H1 (cell line): ENCODE data around the gene COL1A1. TPM values are rescaled to one million over a fixed set of nuclear protein-coding genes. Genes with fewer than 3 reads are reported as not detected.

ENCODE experiments used
- CTCF ChIA-PET: fragments of 300-600 bp; sonication (Branson Sonifier 250); formaldehyde crosslinking; loops from one replicate; lab custom pipeline; 2021; ENCODE audit not compliant: partially characterized antibody; lab: Charles Lee
- POLR2A ChIA-PET: fragments of 300-600 bp; sonication (Branson Sonifier 250); formaldehyde crosslinking; loops from one replicate; lab custom pipeline; 2021; ENCODE audit warnings: inconsistent platforms; ENCODE audit not compliant: partially characterized antibody; lab: Charles Lee
- DNase-seq, 2 experiments: peaks; one replicate each; pipeline versions ENCODE4 v3.0.0 to v3.0.0-alpha.2; 2010 to 2022; ENCODE audit warnings: low spot score in 2 of 2, low read depth in 1 of 2, mixed read lengths in 1 of 2
- FAIRE-seq: peaks from 2 replicates; lab custom pipeline; 2011; peaks lifted over from hg19 to GRCh38; lab: Jason Lieb, UNC
- H2AFZ ChIP-seq: 2 replicates; pipeline ENCODE4 v1.8.1; 2012; ENCODE audit warnings: low read length, inconsistent platforms
- H2AK5ac ChIP-seq: 2 replicates; pipeline ENCODE4 v1.6.1; 2013; ENCODE audit warnings: low read depth, low read length
- H2BK120ac ChIP-seq: replicated peaks from 2 replicates; pipeline ENCODE3; 2013; ENCODE audit warnings: low read depth, low read length, inconsistent platforms
- H2BK12ac ChIP-seq: 2 replicates; pipeline ENCODE4 v1.6.1; 2013; ENCODE audit warnings: low read depth, low read length
- H2BK15ac ChIP-seq: 2 replicates; pipeline ENCODE4 v1.6.1; 2013; ENCODE audit warnings: low read length
- H2BK20ac ChIP-seq: 2 replicates; pipeline ENCODE4 v1.6.1; 2013; ENCODE audit warnings: low read length
- H2BK5ac ChIP-seq: 2 replicates; pipeline ENCODE4 v1.6.1; 2013; ENCODE audit warnings: low read depth, low read length
- H3K14ac ChIP-seq: 2 replicates; pipeline ENCODE4 v1.6.1; 2013; ENCODE audit warnings: inconsistent platforms; ENCODE audit not compliant: insufficient read length
- H3K18ac ChIP-seq: 2 replicates; pipeline ENCODE4 v1.6.1; 2013; ENCODE audit warnings: low read length; ENCODE audit errors: extremely low read depth
- H3K23ac ChIP-seq: 2 replicates; pipeline ENCODE4 v1.6.1; 2013; ENCODE audit warnings: inconsistent platforms; ENCODE audit not compliant: insufficient read length
- H3K23me2 ChIP-seq: 2 replicates; pipeline ENCODE4 v1.6.1; 2013; ENCODE audit warnings: low read depth, low read length
- H3K27ac ChIP-seq: 2 replicates; pipeline ENCODE4 v1.6.1; 2011; ENCODE audit warnings: low read depth, low read length, inconsistent platforms
- H3K27me3 ChIP-seq, 4 experiments: replicated peaks in 1 of 4; 1 replicate in 1 of 4; 2 replicates in 3 of 4; pipeline versions ENCODE4 v1.6.1 to v1.8.1; 2011 to 2013; ENCODE audit warnings: low read length in 3 of 4, mild to moderate bottlenecking in 3 of 4, inconsistent platforms in 2 of 4, mixed read lengths in 2 of 4, moderate library complexity in 1 of 4; ENCODE audit not compliant: control insufficient read depth in 3 of 4, insufficient read depth in 3 of 4; ENCODE audit errors: extremely low read depth in 1 of 4
- H3K36me3 ChIP-seq, 4 experiments: 2 replicates each; pipeline versions ENCODE4 v1.6.1 to v1.8.1; 2011 to 2013; ENCODE audit warnings: mild to moderate bottlenecking in 4 of 4, low read length in 3 of 4, moderate library complexity in 2 of 4, control low read depth in 1 of 4, inconsistent platforms in 1 of 4; ENCODE audit not compliant: insufficient read depth in 4 of 4, control insufficient read depth in 2 of 4
- H3K4ac ChIP-seq: replicated peaks from 2 replicates; pipeline ENCODE3; 2013; ENCODE audit warnings: low read length, low read depth, mixed read lengths, inconsistent platforms; ENCODE audit not compliant: insufficient read length
- H3K4me1 ChIP-seq, 4 experiments: replicated peaks in 1 of 4; 1 replicate in 1 of 4; 2 replicates in 3 of 4; pipeline versions ENCODE4 v1.6.1 to v1.8.1; 2011 to 2013; ENCODE audit warnings: low read length in 3 of 4, inconsistent platforms in 2 of 4, mixed read lengths in 1 of 4; ENCODE audit not compliant: insufficient read depth in 4 of 4, control insufficient read depth in 3 of 4
- H3K4me2 ChIP-seq, 2 experiments: 2 replicates each; pipeline versions ENCODE4 v1.6.1 to v1.8.1; 2011 to 2013; ENCODE audit warnings: low read depth in 2 of 2, low read length in 2 of 2, control low read depth in 1 of 2, inconsistent platforms in 1 of 2, mild to moderate bottlenecking in 1 of 2; ENCODE audit not compliant: insufficient read depth in 1 of 2
- H3K4me3 ChIP-seq, 4 experiments: fragments of 200-600, 300-600 bp in 1 of 4; sonication (generic), shearing (Covaris generic), sonication (Bioruptor Twin) in 1 of 4; 2 replicates each; pipeline versions ENCODE4 v1.5.1 to v1.8.1; 2011 to 2016; ENCODE audit warnings: low read length in 4 of 4, low read depth in 3 of 4, control low read depth in 2 of 4, inconsistent platforms in 2 of 4, mild to moderate bottlenecking in 2 of 4, mixed read lengths in 1 of 4, moderate library complexity in 1 of 4; ENCODE audit not compliant: insufficient read depth in 2 of 4; ENCODE audit errors: extremely low read depth in 1 of 4
- H3K56ac ChIP-seq: replicated peaks from 2 replicates; pipeline ENCODE3; 2013; ENCODE audit warnings: low read depth, mild to moderate bottlenecking, mixed read lengths, low read length, inconsistent platforms; ENCODE audit not compliant: insufficient read length
- H3K79me1 ChIP-seq: 2 replicates; pipeline ENCODE4 v1.6.1; 2013; ENCODE audit warnings: low read depth, low read length, control low read depth
- H3K79me2 ChIP-seq, 2 experiments: 2 replicates each; pipeline versions ENCODE4 v1.6.1 to v1.8.1; 2012 to 2013; ENCODE audit warnings: low read length in 2 of 2, mild to moderate bottlenecking in 2 of 2, inconsistent platforms in 1 of 2; ENCODE audit not compliant: insufficient read depth in 2 of 2, control insufficient read depth in 1 of 2
- H3K9ac ChIP-seq, 4 experiments: replicated peaks in 1 of 4; 1 replicate in 1 of 4; 2 replicates in 3 of 4; pipeline versions ENCODE4 v1.6.1 to v1.8.1; 2011 to 2013; ENCODE audit warnings: low read depth in 3 of 4, low read length in 3 of 4, control low read depth in 2 of 4, mild to moderate bottlenecking in 2 of 4, moderate library complexity in 2 of 4, inconsistent platforms in 1 of 4; ENCODE audit errors: extremely low read depth in 1 of 4
- H3K9me3 ChIP-seq, 2 experiments: 2 replicates each; pipeline versions ENCODE4 v1.6.1 to v1.8.1; 2012 to 2013; ENCODE audit warnings: mild to moderate bottlenecking in 2 of 2, moderate library complexity in 2 of 2, control low read depth in 1 of 2, inconsistent platforms in 1 of 2, low read depth in 1 of 2, low read length in 1 of 2, mixed read lengths in 1 of 2; ENCODE audit not compliant: insufficient read depth in 2 of 2
- H4K20me1 ChIP-seq, 2 experiments: replicated peaks in 1 of 2; 2 replicates each; pipeline versions ENCODE3 to v1.8.1; 2011 to 2013; ENCODE audit warnings: inconsistent platforms in 2 of 2, low read length in 2 of 2, mild to moderate bottlenecking in 1 of 2; ENCODE audit not compliant: insufficient read depth in 2 of 2, control insufficient read depth in 1 of 2
- H4K5ac ChIP-seq: 2 replicates; pipeline ENCODE4 v1.6.1; 2013; ENCODE audit warnings: low read length, low read depth, mixed read lengths, inconsistent platforms; ENCODE audit not compliant: insufficient read length
- H4K8ac ChIP-seq: 2 replicates; pipeline ENCODE4 v1.8.0; 2013; ENCODE audit warnings: mild to moderate bottlenecking, moderate library complexity, low read length, inconsistent platforms; ENCODE audit not compliant: insufficient read depth; ENCODE audit errors: extremely low read depth
- H4K91ac ChIP-seq: replicated peaks from 2 replicates; pipeline ENCODE3; 2013; ENCODE audit warnings: low read length, mixed read lengths, inconsistent platforms; ENCODE audit not compliant: insufficient read length
- BCL11A ChIP-seq, 2 experiments: IDR thresholded peaks; one replicate each; pipeline ENCODE4 v1.6.1; 2011; ENCODE audit warnings: low read depth in 2 of 2, low read length in 2 of 2, mild to moderate bottlenecking in 2 of 2
- BRCA1 ChIP-seq: IDR thresholded peaks from 2 replicates; pipeline ENCODE4 v1.6.1; 2012; ENCODE audit warnings: low read depth, low read length, improper control_type of control experiment
- CBX8 ChIP-seq: fragments of 300-800, 300-1000 bp; sonication (generic); IDR thresholded peaks from 2 replicates; pipeline ENCODE4 v1.7.1; 2016; ENCODE audit warnings: low read depth, low read length, borderline replicate concordance
- CEBPB ChIP-seq: IDR thresholded peaks from 2 replicates; pipeline ENCODE4 v1.6.1; 2012; ENCODE audit warnings: low read depth, low read length
- CREB1 ChIP-seq: IDR thresholded peaks from 2 replicates; pipeline ENCODE4 v1.6.1; 2012; ENCODE audit warnings: inconsistent platforms
- PHF8 ChIP-seq: fragments of 200-600 bp; sonication (generic); conservative IDR thresholded peaks from 2 replicates; pipeline ENCODE4 v1.7.1; 2012; ENCODE audit warnings: low read depth, mild to moderate bottlenecking, inconsistent platforms, low read length, moderate library complexity
- POLR2A ChIP-seq, 2 experiments: IDR thresholded peaks; 1 replicate in 1 of 2; 2 replicates in 1 of 2; pipeline ENCODE4 v1.6.1; 2011; ENCODE audit warnings: low read depth in 2 of 2, low read length in 2 of 2, mild to moderate bottlenecking in 2 of 2; ENCODE audit errors: control extremely low read depth in 1 of 2
- SIX5 ChIP-seq: IDR thresholded peaks from 2 replicates; pipeline ENCODE4 v1.6.1; 2011; ENCODE audit warnings: mild to moderate bottlenecking, low read depth, low read length
- SP1 ChIP-seq: IDR thresholded peaks from 2 replicates; pipeline ENCODE4 v1.6.1; 2011; ENCODE audit warnings: low read depth, low read length
- SUZ12 ChIP-seq: fragments of 200-600 bp; sonication (generic); IDR thresholded peaks from 2 replicates; pipeline ENCODE4 v1.6.1; 2012; ENCODE audit warnings: mild to moderate bottlenecking, inconsistent platforms, low read length, moderate library complexity, mixed read lengths
- WGBS, 2 experiments: shearing (Covaris generic) in 1 of 2; methylation state at CpG; one replicate each; pipeline versions ENCODE4 v1.1.6 to v1.1.7; 2013 to 2015; ENCODE audit warnings: low lambda C conversion rate in 2 of 2, mixed read lengths in 2 of 2, inconsistent platforms in 1 of 2, low coverage in 1 of 2, missing lambda C conversion rate in 1 of 2; ENCODE audit not compliant: insufficient replicate concordance in 2 of 2, insufficient coverage in 1 of 2, insufficient read length in 1 of 2; ENCODE audit errors: extremely low coverage in 1 of 2, missing lambda C conversion rate in 1 of 2; 5-methylcytosine and 5-hydroxymethylcytosine counted together
- polyA plus RNA-seq, 7 experiments: library from polyadenylated mRNA; depleted of rRNA in 3 of 7; stranded (reverse) in 5 of 7; unstranded in 2 of 7; fragments of >200 nt in 5 of 7; fragments of 200-250 nt in 2 of 7; gene quantifications; 1 replicate in 5 of 7; 2 replicates in 1 of 7; 4 replicates in 1 of 7; pipeline versions ENCODE4 v1.2.1 to v1.2.3, GENCODE V29; 2011 to 2013; ENCODE audit warnings: missing spikeins in 2 of 7, mixed read lengths in 2 of 7
- total RNA-seq: library from RNA; stranded (reverse); fragmentation: NEBNext Ultra II Directional; extraction: Animal tissue kit (Norgen Biotek cat#: 25700); gene quantifications from 2 replicates; pipeline ENCODE4 v1.2.1, GENCODE V29; 2021

COL1A1 gene
- total and polyA plus RNA-seq, 2 of the 8 experiments (the other 6 are each of a cell fraction or from before 2014, with no cell fraction given) = 14.1 to 80.4 TPM

DNA sequence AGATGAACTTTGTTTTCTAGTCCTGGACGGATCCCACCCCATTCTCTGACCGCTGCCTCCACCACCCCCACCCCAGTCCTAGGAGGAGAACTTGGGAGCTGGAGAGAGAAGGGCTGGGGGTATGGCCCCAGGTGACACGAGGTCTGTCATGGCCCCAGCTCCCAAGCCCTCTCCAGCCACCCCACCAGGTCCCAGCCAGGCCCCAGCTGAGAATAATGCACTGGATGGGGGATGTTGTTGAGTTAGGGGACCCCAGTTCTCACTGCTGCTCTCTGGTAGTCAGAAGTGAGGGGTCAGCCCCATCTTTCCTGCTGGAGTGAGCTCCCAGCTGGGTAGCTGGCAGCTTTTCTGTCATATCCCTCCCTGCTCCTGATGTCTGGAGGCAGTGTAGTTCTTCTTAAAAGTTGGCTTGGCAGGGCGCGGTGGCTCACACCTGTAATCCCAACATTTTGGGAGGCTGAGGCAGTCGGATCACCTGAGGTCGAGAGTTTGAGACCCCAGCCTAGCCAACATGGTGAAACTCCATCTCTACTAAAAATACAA is 4.6 kb upstream of the COL1A1 start:
- H2BK20ac ChIP-seq = no peak overlapping the region
- no peak overlapping the region for H3K23ac ChIP-seq
- H2BK12ac ChIP-seq = 0 out of 2 replicates have a peak overlapping the region, but pooled peaks have one; percentile 14
- no peak overlapping the region for H3K9ac ChIP-seq
- H3K4me2 ChIP-seq = no peak overlapping the region
- H4K91ac ChIP-seq = peak overlapping the region; percentile 38
- FAIRE-seq (no peak), DNase-seq (peak in 1 of 2 experiments; percentile 37)
- H3K36me3 ChIP-seq = no peaks in the 10 kb centered on the region
- peaks cover 4% of the 10 kb centered on the region; the same call in 1 of the 2 replicates for H3K23me2 ChIP-seq
- H3K14ac ChIP-seq = no peak overlapping the region
- no peaks in the 10 kb centered on the region for H3K79me2 ChIP-seq
- no peak overlapping the region for H3K56ac ChIP-seq
- H2BK15ac ChIP-seq = 0 out of 2 replicates have a peak overlapping the region, but pooled peaks have one; percentile 31
- H3K4me3 ChIP-seq = no peak overlapping the region
- ChIA-PET CTCF (interaction anchor here (1.0 to 24.4 kb wide), 5 partner anchors 9 to 112 kb away, joined by 3 to 1349 read pairs (median 145); partner anchors contain the start of gene TMEM92), POLR2A (interaction anchor here (0.7 to 1.7 kb wide), 3 partner anchors 14 to 67 kb away, joined by 3 to 5 read pairs (median 4); partner anchors contain the start of gene SGCA)
- H4K20me1 ChIP-seq = no peaks in the 10 kb centered on the region
- peak overlapping the region; percentile 19; the same call in 1 of the 2 replicates for H3K18ac ChIP-seq
- H2AFZ ChIP-seq = no peak overlapping the region
- H2AK5ac ChIP-seq = no peak overlapping the region
- 89% methylated on average over 6 of the region's 7 CpGs; no CpG with 5 or more reads in 1 of the 2 experiments for WGBS, 2 experiments
- peaks cover 0 to 26% (median 12%) of the 10 kb centered on the region in 4 experiments; a peak in 5 of 7 replicates for H3K27me3 ChIP-seq
- no peak overlapping the region for H4K8ac ChIP-seq
- no peak overlapping the region for H3K27ac ChIP-seq
- TF ChIP-seq BRCA1 (no peak), POLR2A (IDR thresholded peaks at IDR 0.05; ENCODE audit: control extremely low read depth in 1 of 2, low read depth in 2 of 2, low read length in 2 of 2) (no peak), CBX8 (no peak), BCL11A (IDR thresholded peaks at IDR 0.05; ENCODE audit: low read depth in 2 of 2, low read length in 2 of 2) (no peak), SP1 (no peak), CEBPB (no peak), PHF8 (no peak), SIX5 (no peak), SUZ12 (no peak), CREB1 (no peak)
- H2BK120ac ChIP-seq = no peak overlapping the region
- no peak overlapping the region for H3K4ac ChIP-seq
- no peaks in the 10 kb centered on the region for H3K9me3 ChIP-seq
- H4K5ac ChIP-seq = no peak overlapping the region
- no peak overlapping the region for H2BK5ac ChIP-seq
- no peaks in the 10 kb centered on the region for H3K79me1 ChIP-seq
- H3K4me1 ChIP-seq = peaks cover 15 to 37% (median 31%) of the 10 kb centered on the region in 4 experiments
